RPMI7951 (cell line): ENCODE results near the gene DGKZ. TPM values are rescaled to one million over a fixed set of nuclear protein-coding genes. Genes with fewer than 3 reads are reported as not detected.
"Not testable (repeated sequence)": the region's sequence is repeated elsewhere in the genome, so short reads cannot be mapped to it uniquely, and the experiment has no call there.

Experiments
- DNase-seq: peaks from one replicate; pipeline ENCODE4 v3.0.0-alpha.2; 2012; ENCODE audit warnings: low read depth
- total RNA-seq: library from RNA; depleted of rRNA; stranded (reverse); fragments of >200 nt; shearing (Covaris generic); gene quantifications from 2 replicates; pipeline ENCODE4 v1.2.3, GENCODE V29; 2014

The DGKZ gene
- total RNA-seq, 1 experiment from 2014 or later = 21.3 TPM

- DNase-seq = peak; percentile 51
These were observed 20.1 kb downstream of the DGKZ start for GRCh38 chr11:46367244-46367915.

- no peak for DNase-seq
These were observed 20.6 kb downstream of the DGKZ start for GRCh38 chr11:46367916-46368267.

- DNase-seq = peak; percentile 52
These were observed 22.3 kb downstream of the DGKZ start for GRCh38 chr11:46369458-46370152.

GRCh38 chr11:46370253-46370652 lies 23.0 kb downstream of the DGKZ start:
- no peak for DNase-seq

- not testable (repeated sequence) for DNase-seq
These were observed 24.0 kb downstream of the DGKZ start for GRCh38 chr11:46371262-46371661.

- no peak for DNase-seq
These were observed 24.8 kb downstream of the DGKZ start for GRCh38 chr11:46372086-46372485.

- DNase-seq = not testable (repeated sequence)
These were observed 25.2 kb downstream of the DGKZ start for GRCh38 chr11:46372501-46372900.

GRCh38 chr11:46373787-46374740 lies 26.8 kb downstream of the DGKZ start:
- DNase-seq = no peak

- DNase-seq = no peak
These were observed 27.6 kb downstream of the DGKZ start for GRCh38 chr11:46374815-46375214.

- DNase-seq = no peak
These were observed 28.3 kb downstream of the DGKZ start for GRCh38 chr11:46375392-46376101.

- no peak for DNase-seq
These were observed 29.2 kb downstream of the DGKZ start for GRCh38 chr11:46376258-46377050.

GRCh38 chr11:46377290-46377689 lies 30.0 kb downstream of the DGKZ start:
- no peak for DNase-seq

GRCh38 chr11:46377831-46378230 lies 30.6 kb downstream of the DGKZ start:
- DNase-seq = no peak

GRCh38 chr11:46378296-46378695 lies 31.0 kb downstream of the DGKZ start:
- no peak for DNase-seq

GRCh38 chr11:46378811-46379481 lies 31.7 kb downstream of the DGKZ start:
- no peak for DNase-seq

GRCh38 chr11:46379482-46380293 lies 32.4 kb downstream of the DGKZ start:
- DNase-seq = not testable (repeated sequence)

GRCh38 chr11:46380340-46381047 lies 33.2 kb downstream of the DGKZ start:
- peak; percentile 32 for DNase-seq

GRCh38 chr11:46381048-46381818 lies 34.0 kb downstream of the DGKZ start, which contains the start of gene MDK:
Gene MDK (plus strand): TSS chr11:46381669. CDS start chr11:46382058, 389 bp downstream.
- DNase-seq = no peak
